GM12873 (cell line): ENCODE measurements around the gene RGS17.

Experiments
- TF ChIP-seq, protein P1 (sequence below): IDR thresholded peaks from 2 replicates; pipeline ENCODE4 v1.5.1; 2012; ENCODE audit warnings: low read depth, mild to moderate bottlenecking, moderate library complexity, low read length, control low read depth; ENCODE audit not compliant: insufficient read depth; ENCODE audit errors: missing control alignments

RGS17 gene

DNA sequence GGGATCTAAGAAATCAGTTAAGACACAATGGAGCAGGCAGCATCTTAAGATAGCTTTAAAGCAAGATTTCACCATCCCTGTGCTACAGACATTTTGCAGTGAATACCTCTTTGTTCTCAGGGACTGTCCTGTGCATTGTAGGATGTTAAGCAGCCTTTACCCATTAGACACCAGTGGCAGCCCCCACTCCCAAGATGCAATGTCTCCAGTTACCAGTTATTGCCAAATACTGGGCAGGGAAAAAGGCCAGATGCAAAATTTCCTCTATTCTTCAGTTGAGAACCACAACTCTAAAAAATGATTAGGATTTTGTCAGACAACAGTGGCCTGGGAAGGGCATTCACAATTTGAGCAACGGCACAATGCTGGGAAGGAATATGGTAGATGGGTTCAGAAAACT, 154.3 kb downstream of the RGS17 start:
- TF ChIP-seq, protein P1, sequence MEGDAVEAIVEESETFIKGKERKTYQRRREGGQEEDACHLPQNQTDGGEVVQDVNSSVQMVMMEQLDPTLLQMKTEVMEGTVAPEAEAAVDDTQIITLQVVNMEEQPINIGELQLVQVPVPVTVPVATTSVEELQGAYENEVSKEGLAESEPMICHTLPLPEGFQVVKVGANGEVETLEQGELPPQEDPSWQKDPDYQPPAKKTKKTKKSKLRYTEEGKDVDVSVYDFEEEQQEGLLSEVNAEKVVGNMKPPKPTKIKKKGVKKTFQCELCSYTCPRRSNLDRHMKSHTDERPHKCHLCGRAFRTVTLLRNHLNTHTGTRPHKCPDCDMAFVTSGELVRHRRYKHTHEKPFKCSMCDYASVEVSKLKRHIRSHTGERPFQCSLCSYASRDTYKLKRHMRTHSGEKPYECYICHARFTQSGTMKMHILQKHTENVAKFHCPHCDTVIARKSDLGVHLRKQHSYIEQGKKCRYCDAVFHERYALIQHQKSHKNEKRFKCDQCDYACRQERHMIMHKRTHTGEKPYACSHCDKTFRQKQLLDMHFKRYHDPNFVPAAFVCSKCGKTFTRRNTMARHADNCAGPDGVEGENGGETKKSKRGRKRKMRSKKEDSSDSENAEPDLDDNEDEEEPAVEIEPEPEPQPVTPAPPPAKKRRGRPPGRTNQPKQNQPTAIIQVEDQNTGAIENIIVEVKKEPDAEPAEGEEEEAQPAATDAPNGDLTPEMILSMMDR = no peak

GRCh38 chr6:152975204-152975915, 155.7 kb downstream of the RGS17 start:
- TF ChIP-seq, protein P1 = no peak

DNA sequence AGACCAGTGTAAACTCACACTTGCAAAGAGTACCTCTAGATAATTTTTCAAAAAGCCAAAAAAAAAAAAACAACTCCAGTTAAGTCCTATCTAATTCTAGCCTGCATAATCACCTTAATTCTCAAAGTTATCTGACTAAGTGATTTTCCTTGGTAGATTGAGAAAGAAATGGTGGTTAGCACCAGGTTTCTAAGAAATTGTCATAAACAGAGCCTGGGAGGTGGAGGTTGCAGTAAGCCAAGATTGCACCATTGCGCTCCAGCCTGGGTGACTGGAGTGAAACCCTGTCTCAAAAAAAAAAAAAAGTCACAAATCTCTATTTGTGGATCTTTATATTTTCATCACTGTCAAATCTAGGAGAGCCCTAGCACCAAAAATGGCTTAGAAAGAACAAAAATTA, 157.2 kb downstream of the RGS17 start:
- TF ChIP-seq, protein P1 = no peak

GRCh38 chr6:152969688-152970418, 161.2 kb downstream of the RGS17 start:
- TF ChIP-seq, protein P1 = no peak

GRCh38 chr6:152959333-152959732, 171.7 kb downstream of the RGS17 start:
- TF ChIP-seq, protein P1 = no peak

DNA sequence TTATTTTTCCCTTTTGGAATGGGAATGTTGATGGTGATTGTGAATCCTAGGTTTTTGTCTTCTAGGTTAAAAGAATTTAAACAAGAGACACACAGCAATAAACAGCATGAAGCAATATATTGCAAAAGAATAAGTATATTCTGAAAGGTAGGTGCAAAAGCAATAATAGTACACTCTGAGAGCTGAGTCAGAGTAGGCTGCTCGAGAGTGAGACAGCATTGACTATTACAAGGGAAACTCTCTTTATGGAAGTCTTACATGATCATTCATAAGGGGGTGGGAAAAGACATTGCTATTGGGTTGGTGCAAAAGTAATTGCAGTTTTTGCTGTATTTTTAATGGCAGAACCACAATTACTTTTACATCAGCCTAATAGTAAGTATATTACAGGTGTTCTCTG, 173.3 kb downstream of the RGS17 start:
- TF ChIP-seq, protein P1 = no peak
